Panc1 (cell line): ENCODE measurements around the gene PEF1. TPM values are rescaled to one million over a fixed set of nuclear protein-coding genes. Genes with fewer than 3 reads are reported as not detected.

Source experiments
- ATAC-seq: fragments of 200-7000 bp; cut with Tn5 transposase; 2 replicates; pipeline ENCODE4 v1.9.1; 2020; ENCODE audit warnings: mild to moderate bottlenecking, moderate library complexity
- BruUV-seq: library from RNA; stranded (reverse); fragments of 400-500 nt; replicated peaks from 2 replicates; lab custom pipeline; 2021; lab: Mats Ljungman, UMichigan
- CTCF ChIA-PET: fragments of 300-600 bp; sonication (Branson Sonifier 250); formaldehyde crosslinking; loops from one replicate; lab custom pipeline; 2022; ENCODE audit warnings: antibody characterized with exemption; lab: Charles Lee
- POLR2A ChIA-PET: fragments of 300-600 bp; sonication (Branson Sonifier 250); formaldehyde crosslinking; loops from one replicate; lab custom pipeline; 2022; ENCODE audit warnings: antibody characterized with exemption; lab: Charles Lee
- DNase-seq: peaks from one replicate; pipeline ENCODE4 v3.0.0-alpha.2; 2010; ENCODE audit warnings: low read depth, low spot score
- H3K27ac ChIP-seq: 2 replicates; pipeline ENCODE4 v1.5.1; 2011; ENCODE audit warnings: mild to moderate bottlenecking, low read length, inconsistent platforms
- H3K27me3 ChIP-seq: fragments of 200-500 bp; sonication (Bioruptor generic); 2 replicates; pipeline ENCODE4 v1.6.0; 2014; ENCODE audit warnings: low read length, inconsistent platforms; ENCODE audit not compliant: control insufficient read depth, insufficient read depth
- H3K36me3 ChIP-seq: fragments of 200-500 bp; sonication (Bioruptor generic); 2 replicates; pipeline ENCODE4 v1.5.1; 2014; ENCODE audit warnings: inconsistent platforms, mild to moderate bottlenecking, low read length, moderate library complexity; ENCODE audit not compliant: control insufficient read depth, insufficient read depth
- H3K4me1 ChIP-seq: 2 replicates; pipeline ENCODE4 v1.5.1; 2011; ENCODE audit warnings: inconsistent platforms, mild to moderate bottlenecking, low read length, moderate library complexity; ENCODE audit not compliant: control insufficient read depth, insufficient read depth
- H3K4me3 ChIP-seq, 2 experiments: 2 replicates each; pipeline ENCODE4 v1.5.1; 2011 to 2012; ENCODE audit warnings: low read depth in 2 of 2, low read length in 2 of 2, mild to moderate bottlenecking in 2 of 2, inconsistent platforms in 1 of 2, moderate library complexity in 1 of 2
- H3K9me3 ChIP-seq: fragments of 200-500 bp; sonication (Bioruptor generic); 2 replicates; pipeline ENCODE4 v1.5.1; 2014; ENCODE audit warnings: low read depth, mild to moderate bottlenecking, inconsistent platforms, low read length, moderate library complexity; ENCODE audit not compliant: control insufficient read depth, insufficient read depth
- CTCF ChIP-seq: fragments of 450-650 bp; IDR thresholded peaks from 2 replicates; pipeline ENCODE4 v1.5.1; 2017; ENCODE audit warnings: mild to moderate bottlenecking
- POLR2AphosphoS5 ChIP-seq: IDR thresholded peaks from 2 replicates; pipeline ENCODE4 v1.6.1; 2012; ENCODE audit warnings: mild to moderate bottlenecking, low read depth, low read length, moderate library complexity
- REST ChIP-seq, 2 experiments: IDR thresholded peaks; 2 replicates each; pipeline ENCODE4 v1.6.1; 2011 to 2012; ENCODE audit warnings: low read depth in 2 of 2, control low read depth in 1 of 2, low read length in 1 of 2, mild to moderate bottlenecking in 1 of 2, moderate library complexity in 1 of 2; ENCODE audit not compliant: insufficient read depth in 1 of 2
- SIN3A ChIP-seq: IDR thresholded peaks from 2 replicates; pipeline ENCODE4 v1.6.1; 2012; ENCODE audit warnings: low read depth, mild to moderate bottlenecking, low read length, moderate library complexity, borderline replicate concordance; ENCODE audit not compliant: insufficient read depth
- TCF7L2 ChIP-seq: IDR thresholded peaks from 2 replicates; pipeline ENCODE4 v1.6.1; 2011; ENCODE audit warnings: mild to moderate bottlenecking, low read depth, low read length, inconsistent platforms
- in situ Hi-C: cut with HindIII; loops from 2 replicates; pipeline ENCODE4 v1.10.0; 2016; ENCODE audit warnings: low sequenced_read_pairs, low pct_unique_long_range_greater_than_20kb
- intact Hi-C: fragments of 100-400 bp; cut with micrococcal nuclease; formaldehyde crosslinking; loops from one replicate; pipeline ENCODE4 v1.10.0; 2022; ENCODE audit not compliant: unreplicated experiment
- total RNA-seq: library from RNA; stranded (reverse); gene quantifications from one replicate; pipeline ENCODE4 v1.2.1, GENCODE V29; 2021; ENCODE audit not compliant: unreplicated experiment

Gene PEF1
- total RNA-seq, 1 experiment from 2014 or later, result 58.4 TPM

GRCh38 chr1:31654474-31654776, 9.7 kb upstream of the PEF1 start:
- H3K27ac ChIP-seq, result no peak overlapping the region
- DNase-seq (no peak), ATAC-seq (no peak)
- no peak overlapping the region for H3K4me3 ChIP-seq
- H3K4me1 ChIP-seq, result peaks cover 5% of the 10 kb centered on the region
- ChIA-PET POLR2A (no interaction called here), CTCF (interaction anchor here (0.6 kb wide), 1 partner anchor 10 kb away, joined by 5 read pairs; the partner anchor contains the start of gene PEF1)
- no peaks in the 10 kb centered on the region for H3K36me3 ChIP-seq
- no peak for TF ChIP-seq CTCF
- intact Hi-C loops (no loop called here), in situ Hi-C loops (no loop called here)
- H3K27me3 ChIP-seq, result no peaks in the 10 kb centered on the region
- no TSS peak for BruUV-seq
- H3K9me3 ChIP-seq, result no peaks in the 10 kb centered on the region

- Histone ChIP-seq H3K27ac (no peak overlapping the region), H3K36me3 (no peaks in the 10 kb centered on the region), H3K9me3 (no peaks in the 10 kb centered on the region), H3K4me1 (peaks cover 5% of the 10 kb centered on the region), H3K27me3 (no peaks in the 10 kb centered on the region), H3K4me3 (no peak overlapping the region)
- POLR2A ChIA-PET, result no interaction called here
- DNase-seq (no peak), ATAC-seq (no peak)
- TF ChIP-seq CTCF (no peak), SIN3A (no peak), REST (IDR thresholded peaks at IDR 0.05; ENCODE audit: insufficient read depth in 1 of 2, low read depth in 2 of 2, low read length in 1 of 2) (no peak), TCF7L2 (no peak), POLR2AphosphoS5 (no peak)
- CTCF ChIA-PET, result no interaction called here
- intact Hi-C loops (no loop called here), in situ Hi-C loops (no loop called here)
- BruUV-seq, result no TSS peak
Measured at GRCh38 chr1:31653717-31654473, 9.2 kb upstream of the PEF1 start.
